ENCODE measurements around the gene DMKN. TPM values are rescaled to one million over a fixed set of nuclear protein-coding genes. Genes with fewer than 3 reads are reported as not detected.

DMKN gene
- total and polyA plus RNA-seq, 12 donors = 2.7 to 70.5 (median 19.7) TPM

- 50 to 63% (median 57%) methylated on average over 1 of the region's 1 CpG for WGBS, 4 donors
- no peak overlapping the region for H3K27ac ChIP-seq
- no peaks in the 10 kb centered on the region for H3K9me3 ChIP-seq (replicated peaks in 1 of 3)
- TF ChIP-seq POLR2A (IDR thresholded peaks at IDR 0.05) = no peak
- no peak for TF ChIP-seq CTCF (IDR thresholded peaks at IDR 0.05)
- H3K4me1 ChIP-seq (replicated peaks in 1 of 2) = peaks cover 13 to 26% of the 10 kb centered on the region in 2 donors
- DNase-seq = no peak
- intact Hi-C loops (cut with DNase I) = no loop called here
- no peak overlapping the region for H3K4me3 ChIP-seq
- no peaks in the 10 kb centered on the region for H3K36me3 ChIP-seq (replicated peaks in 1 of 2)
- no peaks in the 10 kb centered on the region for H3K27me3 ChIP-seq
Measured at GRCh38 chr19:35458192-35458591, 55.3 kb downstream of the DMKN start.

GRCh38 chr19:35457173-35457572 lies 56.3 kb downstream of the DMKN start:
- no peak overlapping the region for H3K4me3 ChIP-seq
- 90 to 96% (median 96%) methylated on average over 5 of the region's 5 CpGs for WGBS, 4 donors

GRCh38 chr19:35455616-35456201 lies 57.7 kb downstream of the DMKN start:
- DNase-seq = no peak
- Histone ChIP-seq H3K27me3 (no peaks in the 10 kb centered on the region), H3K4me1 (replicated peaks in 1 of 2) (peaks cover 13 to 19% of the 10 kb centered on the region in 2 donors), H3K27ac (no peak overlapping the region), H3K4me3 (no peak overlapping the region), H3K36me3 (replicated peaks in 1 of 2) (no peaks in the 10 kb centered on the region), H3K9me3 (replicated peaks in 1 of 3) (no peaks in the 10 kb centered on the region)
- 59 to 76% (median 63%) methylated on average over 3 of the region's 3 CpGs for WGBS, 4 donors
- intact Hi-C loops (cut with DNase I) = no loop called here
- TF ChIP-seq CTCF (IDR thresholded peaks at IDR 0.05) = no peak
- no peak for TF ChIP-seq POLR2A (IDR thresholded peaks at IDR 0.05)

More at GRCh38 chr19:35457173-35457572, 56.3 kb downstream of the DMKN start:
- Histone ChIP-seq H3K4me1 (replicated peaks in 1 of 2) (peaks cover 13 to 21% of the 10 kb centered on the region in 2 donors), H3K27ac (no peak overlapping the region), H3K27me3 (no peaks in the 10 kb centered on the region), H3K9me3 (replicated peaks in 1 of 3) (no peaks in the 10 kb centered on the region), H3K36me3 (replicated peaks in 1 of 2) (no peaks in the 10 kb centered on the region)
- intact Hi-C loops (cut with DNase I) = no loop called here
- DNase-seq = no peak
- TF ChIP-seq CTCF (IDR thresholded peaks at IDR 0.05) = no peak
- TF ChIP-seq POLR2A (IDR thresholded peaks at IDR 0.05) = no peak

- no peaks in the 10 kb centered on the region for H3K36me3 ChIP-seq (replicated peaks in 1 of 2)
- intact Hi-C loops (cut with DNase I) = no loop called here
- TF ChIP-seq POLR2A (IDR thresholded peaks at IDR 0.05) (no peak), CTCF (IDR thresholded peaks at IDR 0.05) (no peak)
- peaks cover 9 to 14% of the 10 kb centered on the region in 2 donors for H3K4me1 ChIP-seq (replicated peaks in 1 of 2)
- H3K4me3 ChIP-seq = no peak overlapping the region
- no peaks in the 10 kb centered on the region for H3K27me3 ChIP-seq
- no peak overlapping the region for H3K27ac ChIP-seq
- no peak for DNase-seq
- WGBS, 4 donors = 87 to 93% (median 90%) methylated on average over 2 of the region's 2 CpGs
- H3K9me3 ChIP-seq (replicated peaks in 1 of 3) = no peaks in the 10 kb centered on the region
Measured at GRCh38 chr19:35454663-35455062, 58.8 kb downstream of the DMKN start.

All from adrenal gland (tissue), 12 donors.